ENCODE data around the gene TCF4.

Gene TCF4

DNA sequence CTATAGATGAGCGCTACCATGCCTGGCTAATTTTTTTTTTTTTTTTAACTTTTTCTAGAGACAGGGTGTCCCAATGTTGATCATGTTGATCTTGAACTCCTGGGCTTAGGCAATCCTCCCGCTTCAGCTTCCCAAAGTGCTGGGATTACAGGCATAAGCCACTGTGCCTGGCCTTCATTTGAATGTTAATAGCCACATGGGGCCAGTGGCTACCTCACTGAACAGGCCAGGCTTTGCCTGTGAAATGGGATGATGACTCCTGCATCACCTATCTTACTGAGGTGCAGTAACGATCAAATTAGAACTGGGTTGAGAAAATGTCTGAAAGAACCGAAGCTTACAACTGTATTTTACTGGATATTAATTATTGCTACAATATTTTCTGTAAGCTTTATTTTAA, 278.7 kb downstream of the TCF4 start:
- Histone ChIP-seq H3K27me3 (ENCODE audit: control insufficient read depth, insufficient read depth, low read length) (no peaks in the 10 kb centered on the region), H3K36me3 (ENCODE audit: insufficient read depth, low read length) (no peaks in the 10 kb centered on the region), H3K9me3 (replicated peaks; ENCODE audit: low read length) (no peaks in the 10 kb centered on the region), H3K9ac (ENCODE audit: low read depth, low read length) (no peak overlapping the region), H3K4me2 (ENCODE audit: low read length) (no peak overlapping the region), H3K4me3 (ENCODE audit: low read length) (no peak overlapping the region), H3K4me1 (ENCODE audit: control insufficient read depth, insufficient read depth, low read length) (no peaks in the 10 kb centered on the region)

DNA sequence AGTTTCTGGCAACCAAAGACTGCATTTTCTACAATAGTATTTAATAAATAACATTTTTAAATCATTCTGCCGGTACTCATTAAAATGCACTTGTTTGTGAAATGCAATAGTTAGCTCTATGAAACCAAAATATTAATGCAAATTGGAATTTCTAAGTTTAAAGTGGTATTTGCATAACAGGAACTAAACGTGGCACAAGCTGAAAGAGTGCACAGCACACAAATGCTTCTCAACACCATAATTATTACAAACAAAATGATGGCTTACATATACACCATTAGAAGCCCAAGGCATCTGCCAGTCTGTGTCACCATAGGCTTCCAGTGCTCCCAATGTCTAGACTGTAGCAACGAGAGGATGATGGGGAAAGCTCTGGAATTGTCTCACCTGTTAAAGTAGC, 280.5 kb downstream of the TCF4 start:
- H3K9ac ChIP-seq (ENCODE audit: low read depth, low read length), result no peak overlapping the region
- H3K4me3 ChIP-seq (ENCODE audit: low read length), result no peak overlapping the region
- no peaks in the 10 kb centered on the region for H3K9me3 ChIP-seq (replicated peaks; ENCODE audit: low read length)
- peaks cover 2% of the 10 kb centered on the region for H3K4me1 ChIP-seq (ENCODE audit: control insufficient read depth, insufficient read depth, low read length)
- H3K4me2 ChIP-seq (ENCODE audit: low read length), result no peak overlapping the region
- no peaks in the 10 kb centered on the region for H3K27me3 ChIP-seq (ENCODE audit: control insufficient read depth, insufficient read depth, low read length)
- no peaks in the 10 kb centered on the region for H3K36me3 ChIP-seq (ENCODE audit: insufficient read depth, low read length)

DNA sequence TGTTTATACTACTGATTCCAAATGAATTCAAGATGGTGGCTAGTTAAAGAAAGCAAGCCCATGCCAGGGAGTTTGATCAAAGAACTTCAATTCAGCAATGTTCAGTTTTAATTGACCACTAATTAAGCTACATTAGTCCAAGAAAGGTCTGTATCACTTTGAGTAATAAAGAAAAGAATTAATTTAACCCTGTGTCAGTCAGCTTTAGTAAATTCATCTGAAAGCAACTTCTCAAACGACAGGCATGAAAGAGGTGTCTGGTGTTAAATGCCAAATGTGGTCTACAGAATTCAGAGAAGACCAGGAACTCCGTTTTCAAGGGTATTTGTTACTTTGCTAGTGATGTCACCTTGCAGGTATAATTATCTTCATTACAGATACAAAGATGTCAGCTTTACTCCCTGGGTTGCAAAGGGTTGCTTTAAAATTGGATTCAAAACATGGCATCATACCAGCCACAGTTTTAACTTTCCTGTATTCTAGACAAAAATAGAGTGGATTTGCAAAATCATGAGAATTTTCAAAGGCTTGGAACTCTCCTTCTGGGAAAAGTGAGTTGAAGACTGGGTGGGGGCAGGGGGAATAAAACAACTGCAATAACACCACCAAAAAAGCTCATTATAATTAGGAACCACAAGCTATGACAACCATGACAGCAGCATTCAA, 281.5 kb downstream of the TCF4 start:
- Histone ChIP-seq H3K27me3 (ENCODE audit: control insufficient read depth, insufficient read depth, low read length) (no peaks in the 10 kb centered on the region), H3K4me2 (ENCODE audit: low read length) (no peak overlapping the region), H3K9me3 (replicated peaks; ENCODE audit: low read length) (no peaks in the 10 kb centered on the region), H3K36me3 (ENCODE audit: insufficient read depth, low read length) (no peaks in the 10 kb centered on the region), H3K9ac (ENCODE audit: low read depth, low read length) (no peak overlapping the region), H3K4me3 (ENCODE audit: low read length) (no peak overlapping the region), H3K4me1 (ENCODE audit: control insufficient read depth, insufficient read depth, low read length) (peaks cover 10% of the 10 kb centered on the region)

GRCh38 chr18:55302167-55302833, 285.7 kb downstream of the TCF4 start:
- Histone ChIP-seq H3K4me1 (ENCODE audit: control insufficient read depth, insufficient read depth, low read length) (peaks cover 17% of the 10 kb centered on the region), H3K36me3 (ENCODE audit: insufficient read depth, low read length) (no peaks in the 10 kb centered on the region), H3K27me3 (ENCODE audit: control insufficient read depth, insufficient read depth, low read length) (no peaks in the 10 kb centered on the region), H3K4me3 (ENCODE audit: low read length) (peak overlapping the region; percentile 46), H3K9me3 (replicated peaks; ENCODE audit: low read length) (no peaks in the 10 kb centered on the region), H3K9ac (ENCODE audit: low read depth, low read length) (peak overlapping the region; percentile 44), H3K4me2 (ENCODE audit: low read length) (peak overlapping the region; percentile 78)

DNA sequence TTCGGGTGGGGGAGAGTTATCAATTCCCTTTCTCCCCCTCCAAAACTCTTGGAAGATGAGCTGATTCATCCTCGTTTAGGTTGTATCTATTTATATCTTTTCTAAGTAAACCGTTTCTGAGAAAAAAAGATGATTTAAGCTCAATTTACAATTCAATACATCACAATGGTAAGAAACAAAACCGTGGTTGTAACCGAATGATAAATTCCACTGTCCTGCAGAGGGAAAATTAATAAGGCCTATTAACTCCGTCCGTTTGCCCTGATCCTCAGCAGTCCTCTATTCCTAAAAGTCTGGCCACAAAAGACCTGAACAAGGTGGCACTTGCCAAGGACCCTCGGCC, 286.2 kb downstream of the TCF4 start:
- Histone ChIP-seq H3K4me3 (ENCODE audit: low read length) (peak overlapping the region; percentile 46), H3K9me3 (replicated peaks; ENCODE audit: low read length) (no peaks in the 10 kb centered on the region), H3K36me3 (ENCODE audit: insufficient read depth, low read length) (no peaks in the 10 kb centered on the region), H3K27me3 (ENCODE audit: control insufficient read depth, insufficient read depth, low read length) (no peaks in the 10 kb centered on the region), H3K4me1 (ENCODE audit: control insufficient read depth, insufficient read depth, low read length) (peaks cover 17% of the 10 kb centered on the region), H3K4me2 (ENCODE audit: low read length) (peak overlapping the region; percentile 78), H3K9ac (ENCODE audit: low read depth, low read length) (peak overlapping the region; percentile 44)

DNA sequence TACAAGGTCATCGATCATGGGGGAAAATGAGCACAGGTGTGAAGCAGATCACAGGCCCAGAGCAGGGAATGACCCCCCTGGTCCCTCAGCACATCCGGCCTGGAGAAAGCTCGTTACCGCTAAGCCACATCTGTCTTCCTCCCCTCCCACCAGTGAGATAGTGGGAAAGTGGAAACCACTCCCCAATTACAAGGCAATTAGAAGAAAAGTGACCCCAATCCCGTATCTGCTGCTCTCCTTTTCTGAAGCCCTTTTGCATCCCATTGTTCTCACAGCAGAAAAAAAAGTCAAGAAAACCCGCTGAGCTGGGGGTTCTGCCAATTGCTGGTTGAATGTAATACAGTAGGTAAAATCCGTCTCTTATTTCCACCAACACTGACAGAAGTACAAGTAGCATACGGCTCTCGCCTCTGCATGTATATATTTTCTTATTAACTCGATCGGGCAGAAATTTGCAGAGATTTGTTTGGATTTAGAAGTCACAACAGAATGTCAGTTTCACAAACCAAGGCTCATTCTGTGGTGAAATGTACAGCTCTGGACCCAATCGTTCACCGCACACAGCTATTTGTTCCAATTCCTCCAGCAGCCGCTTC, 287.0 kb downstream of the TCF4 start:
- Histone ChIP-seq H3K27me3 (ENCODE audit: control insufficient read depth, insufficient read depth, low read length) (no peaks in the 10 kb centered on the region), H3K4me2 (ENCODE audit: low read length) (peak overlapping the region; percentile 77), H3K36me3 (ENCODE audit: insufficient read depth, low read length) (no peaks in the 10 kb centered on the region), H3K4me3 (ENCODE audit: low read length) (peak overlapping the region; percentile 39), H3K4me1 (ENCODE audit: control insufficient read depth, insufficient read depth, low read length) (peaks cover 17% of the 10 kb centered on the region), H3K9me3 (replicated peaks; ENCODE audit: low read length) (no peaks in the 10 kb centered on the region), H3K9ac (ENCODE audit: low read depth, low read length) (peak overlapping the region; percentile 28)

GRCh38 chr18:55300421-55300935, 287.5 kb downstream of the TCF4 start:
- H3K4me3 ChIP-seq (ENCODE audit: low read length), result peak overlapping the region; percentile 39
- H3K9me3 ChIP-seq (replicated peaks; ENCODE audit: low read length), result no peaks in the 10 kb centered on the region
- H3K27me3 ChIP-seq (ENCODE audit: control insufficient read depth, insufficient read depth, low read length), result no peaks in the 10 kb centered on the region
- no peak overlapping the region for H3K9ac ChIP-seq (ENCODE audit: low read depth, low read length)
- H3K4me1 ChIP-seq (ENCODE audit: control insufficient read depth, insufficient read depth, low read length), result peaks cover 17% of the 10 kb centered on the region
- H3K4me2 ChIP-seq (ENCODE audit: low read length), result peak overlapping the region; percentile 77
- H3K36me3 ChIP-seq (ENCODE audit: insufficient read depth, low read length), result no peaks in the 10 kb centered on the region

DNA sequence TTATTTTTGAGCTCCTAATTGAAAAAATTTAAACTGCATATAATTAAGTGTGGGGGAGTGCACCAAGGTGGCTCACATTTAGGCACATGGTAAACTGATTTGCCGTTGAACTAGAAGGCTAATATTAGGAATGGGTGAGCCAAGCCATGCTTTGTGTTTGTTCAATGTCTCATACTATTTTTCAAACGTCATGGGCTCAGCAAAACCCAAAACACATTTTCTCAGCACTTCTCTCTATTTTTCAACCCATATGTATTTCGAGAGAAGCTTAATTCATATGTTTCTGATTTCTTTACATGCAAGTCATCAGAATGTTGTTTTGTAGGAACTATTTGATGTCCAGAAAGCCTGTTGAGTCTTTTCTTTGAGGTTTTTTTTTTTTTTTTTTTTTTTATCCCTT, 291.2 kb downstream of the TCF4 start:
- Histone ChIP-seq H3K4me1 (ENCODE audit: control insufficient read depth, insufficient read depth, low read length) (peaks cover 8% of the 10 kb centered on the region), H3K36me3 (ENCODE audit: insufficient read depth, low read length) (no peaks in the 10 kb centered on the region), H3K4me3 (ENCODE audit: low read length) (no peak overlapping the region), H3K27me3 (ENCODE audit: control insufficient read depth, insufficient read depth, low read length) (no peaks in the 10 kb centered on the region), H3K9me3 (replicated peaks; ENCODE audit: low read length) (no peaks in the 10 kb centered on the region), H3K9ac (ENCODE audit: low read depth, low read length) (no peak overlapping the region), H3K4me2 (ENCODE audit: low read length) (no peak overlapping the region)

- Histone ChIP-seq H3K36me3 (ENCODE audit: insufficient read depth, low read length) (no peaks in the 10 kb centered on the region), H3K9me3 (replicated peaks; ENCODE audit: low read length) (no peaks in the 10 kb centered on the region), H3K4me3 (ENCODE audit: low read length) (no peak overlapping the region), H3K4me1 (ENCODE audit: control insufficient read depth, insufficient read depth, low read length) (peaks cover 6% of the 10 kb centered on the region), H3K27me3 (ENCODE audit: control insufficient read depth, insufficient read depth, low read length) (no peaks in the 10 kb centered on the region), H3K9ac (ENCODE audit: low read depth, low read length) (no peak overlapping the region), H3K4me2 (ENCODE audit: low read length) (no peak overlapping the region)
These were observed 291.9 kb downstream of the TCF4 start for GRCh38 chr18:55296115-55296514.

DNA sequence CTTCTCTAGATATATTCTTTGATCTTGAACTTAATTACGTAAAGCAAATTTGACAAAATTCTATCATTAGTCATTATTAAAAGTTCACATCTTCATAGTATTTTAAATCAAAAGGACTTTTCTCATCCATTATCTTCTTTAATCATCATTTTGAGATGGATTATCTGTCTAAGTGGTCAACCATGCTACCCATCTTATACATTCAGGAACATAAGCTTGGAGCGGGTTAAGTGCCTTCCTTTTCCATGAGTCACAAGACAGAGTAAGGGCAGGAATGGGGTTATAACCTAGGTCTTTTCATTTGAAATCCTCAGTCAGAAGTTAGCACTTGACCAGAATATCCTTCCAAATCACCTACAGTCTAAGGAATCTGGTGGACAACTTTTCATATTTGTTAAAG, 297.1 kb downstream of the TCF4 start:
- Histone ChIP-seq H3K36me3 (ENCODE audit: insufficient read depth, low read length) (no peaks in the 10 kb centered on the region), H3K4me3 (ENCODE audit: low read length) (no peak overlapping the region), H3K4me2 (ENCODE audit: low read length) (no peak overlapping the region), H3K4me1 (ENCODE audit: control insufficient read depth, insufficient read depth, low read length) (peaks cover 6% of the 10 kb centered on the region), H3K9ac (ENCODE audit: low read depth, low read length) (no peak overlapping the region), H3K27me3 (ENCODE audit: control insufficient read depth, insufficient read depth, low read length) (no peaks in the 10 kb centered on the region), H3K9me3 (replicated peaks; ENCODE audit: low read length) (no peaks in the 10 kb centered on the region)

DNA sequence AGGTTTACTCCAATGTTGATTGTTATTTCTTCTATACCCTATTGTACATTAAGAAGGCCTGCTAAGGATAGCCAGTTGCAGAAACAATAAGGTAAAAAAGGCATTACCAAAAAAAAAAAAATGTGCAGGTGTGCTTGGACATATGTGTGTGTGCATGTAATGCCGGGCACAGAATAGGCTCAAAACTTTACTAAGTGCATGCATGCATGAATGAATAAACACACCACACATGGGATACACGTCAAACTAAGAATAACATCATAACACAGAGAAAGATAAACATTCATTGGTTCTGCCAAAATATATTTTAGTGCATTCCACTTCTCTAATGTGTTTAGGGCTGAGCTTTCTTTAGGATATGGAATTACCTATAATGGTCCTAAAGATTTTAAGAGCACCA, 298.2 kb downstream of the TCF4 start:
- no peak overlapping the region for H3K4me2 ChIP-seq (ENCODE audit: low read length)
- H3K9me3 ChIP-seq (replicated peaks; ENCODE audit: low read length), result no peaks in the 10 kb centered on the region
- peaks cover 6% of the 10 kb centered on the region for H3K4me1 ChIP-seq (ENCODE audit: control insufficient read depth, insufficient read depth, low read length)
- H3K27me3 ChIP-seq (ENCODE audit: control insufficient read depth, insufficient read depth, low read length), result no peaks in the 10 kb centered on the region
- no peak overlapping the region for H3K4me3 ChIP-seq (ENCODE audit: low read length)
- H3K36me3 ChIP-seq (ENCODE audit: insufficient read depth, low read length), result no peaks in the 10 kb centered on the region
- no peak overlapping the region for H3K9ac ChIP-seq (ENCODE audit: low read depth, low read length)

Measured in skeletal muscle satellite cell (primary cell).